Osteocyte (in vitro differentiated cells): Measurements from ENCODE around the gene UXT. TPM values are rescaled to one million over a fixed set of nuclear protein-coding genes. Genes with fewer than 3 reads are reported as not detected.
"Not testable (repeated sequence)": the region's sequence is repeated elsewhere in the genome, so short reads cannot be mapped to it uniquely, and the experiment has no call there.

ENCODE experiments used
- DNase-seq: peaks from one replicate; pipeline ENCODE4 v3.0.0; 2021; ENCODE audit warnings: mixed read lengths; ENCODE audit not compliant: unreplicated experiment; ENCODE audit errors: extremely low spot score
- H3K27ac Mint-ChIP-seq: one replicate; pipeline ENCODE4 v1.8.0; 2021; ENCODE audit warnings: mild to moderate bottlenecking, mixed read lengths; ENCODE audit not compliant: unreplicated experiment
- H3K27me3 Mint-ChIP-seq: one replicate; pipeline ENCODE4 v1.8.0; 2021; ENCODE audit warnings: mixed read lengths; ENCODE audit not compliant: unreplicated experiment
- H3K36me3 Mint-ChIP-seq: one replicate; pipeline ENCODE4 v1.8.0; 2021; ENCODE audit warnings: mixed read lengths; ENCODE audit not compliant: unreplicated experiment
- H3K4me1 Mint-ChIP-seq: one replicate; pipeline ENCODE4 v1.8.0; 2021; ENCODE audit warnings: mixed read lengths; ENCODE audit not compliant: unreplicated experiment
- H3K4me3 Mint-ChIP-seq: one replicate; pipeline ENCODE4 v1.8.0; 2021; ENCODE audit warnings: mild to moderate bottlenecking, moderate library complexity, mixed read lengths; ENCODE audit not compliant: unreplicated experiment
- H3K9me3 Mint-ChIP-seq: one replicate; pipeline ENCODE4 v1.8.0; 2021; ENCODE audit warnings: mixed read lengths; ENCODE audit not compliant: unreplicated experiment
- CTCF ChIP-seq: fragments of 200-600 bp; sonication (generic); IDR thresholded peaks from 2 replicates; pipeline ENCODE4 v1.5.0; 2021; ENCODE audit warnings: antibody characterized with exemption, mild to moderate bottlenecking, moderate library complexity
- total RNA-seq: library from RNA; stranded (reverse); gene quantifications from 2 replicates; pipeline ENCODE4 v1.2.1, GENCODE V29; 2021

Gene UXT
- total RNA-seq, 1 donor from 2014 or later: 69.6 TPM

- Mint-ChIP-seq H3K36me3 (no peaks in the 10 kb centered on the region), H3K27ac (no peak overlapping the region), H3K27me3 (peaks cover 5% of the 10 kb centered on the region), H3K4me1 (no peaks in the 10 kb centered on the region), H3K4me3 (no peak overlapping the region), H3K9me3 (peaks cover 5% of the 10 kb centered on the region)
- no peak for TF ChIP-seq CTCF
- DNase-seq: no peak
Observed at GRCh38 chrX:47697181-47697580, 38.2 kb upstream of the UXT start.

GRCh38 chrX:47690175-47690574, 31.2 kb upstream of the UXT start:
- H3K4me3 Mint-ChIP-seq: no peak overlapping the region
- H3K4me1 Mint-ChIP-seq: no peaks in the 10 kb centered on the region
- H3K36me3 Mint-ChIP-seq: no peaks in the 10 kb centered on the region
- H3K27me3 Mint-ChIP-seq: peaks cover 10% of the 10 kb centered on the region
- DNase-seq: no peak
- H3K9me3 Mint-ChIP-seq: peaks cover 5% of the 10 kb centered on the region
- TF ChIP-seq CTCF: no peak
- H3K27ac Mint-ChIP-seq: no peak overlapping the region

GRCh38 chrX:47687263-47687662, 28.3 kb upstream of the UXT start:
- DNase-seq: no peak
- H3K27ac Mint-ChIP-seq: no peak overlapping the region
- H3K27me3 Mint-ChIP-seq: peaks cover 10% of the 10 kb centered on the region
- H3K4me1 Mint-ChIP-seq: no peaks in the 10 kb centered on the region
- H3K4me3 Mint-ChIP-seq: no peak overlapping the region
- peaks cover 5% of the 10 kb centered on the region for H3K9me3 Mint-ChIP-seq
- TF ChIP-seq CTCF: no peak
- no peaks in the 10 kb centered on the region for H3K36me3 Mint-ChIP-seq

DNA sequence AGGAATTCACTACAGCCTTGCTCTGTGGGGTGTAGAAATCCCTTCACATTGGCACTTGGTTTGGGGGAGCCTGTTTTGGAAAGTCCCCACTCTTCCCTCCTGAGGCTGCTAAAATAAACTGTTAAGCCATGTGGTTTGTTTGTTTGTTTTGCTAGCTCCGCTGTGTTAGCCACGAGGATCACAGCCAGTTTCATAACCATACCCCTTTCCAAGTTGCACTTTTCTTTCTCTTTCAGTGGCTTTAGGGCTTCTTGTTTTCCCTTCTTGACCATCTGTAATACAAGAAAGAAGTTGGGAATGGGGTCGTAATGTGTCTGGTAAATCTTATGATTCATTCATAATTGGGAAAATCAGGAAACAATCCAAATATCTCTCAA, 24.8 kb upstream of the UXT start:
- H3K9me3 Mint-ChIP-seq: peaks cover 8% of the 10 kb centered on the region
- H3K27me3 Mint-ChIP-seq: peaks cover 8% of the 10 kb centered on the region
- DNase-seq: no peak
- no peak for TF ChIP-seq CTCF
- no peaks in the 10 kb centered on the region for H3K36me3 Mint-ChIP-seq
- H3K4me3 Mint-ChIP-seq: no peak overlapping the region
- no peak overlapping the region for H3K27ac Mint-ChIP-seq
- no peaks in the 10 kb centered on the region for H3K4me1 Mint-ChIP-seq

GRCh38 chrX:47683184-47683828, 24.3 kb upstream of the UXT start:
- no peak for DNase-seq
- H3K4me3 Mint-ChIP-seq: no peak overlapping the region

GRCh38 chrX:47675959-47676859, 17.2 kb upstream of the UXT start:
- not testable (repeated sequence) for H3K27ac Mint-ChIP-seq, H3K4me3 Mint-ChIP-seq, DNase-seq, H3K36me3 Mint-ChIP-seq, H3K4me1 Mint-ChIP-seq, H3K27me3 Mint-ChIP-seq
- peaks cover 11% of the 10 kb centered on the region for H3K9me3 Mint-ChIP-seq

More at GRCh38 chrX:47683184-47683828, 24.3 kb upstream of the UXT start:
- no peak overlapping the region for H3K27ac Mint-ChIP-seq
- H3K9me3 Mint-ChIP-seq: peaks cover 10% of the 10 kb centered on the region
- no peaks in the 10 kb centered on the region for H3K4me1 Mint-ChIP-seq
- peaks cover 7% of the 10 kb centered on the region for H3K27me3 Mint-ChIP-seq
- no peaks in the 10 kb centered on the region for H3K36me3 Mint-ChIP-seq
- TF ChIP-seq CTCF: no peak
